K562 (cell line): Measurements from ENCODE around the gene FGFR4. TPM values are rescaled to one million over a fixed set of nuclear protein-coding genes. Genes with fewer than 3 reads are reported as not detected.

Experiments
- ATAC-seq: fragments of 200-7000 bp; cut with Tn5 transposase; 3 replicates; pipeline ENCODE4 v1.9.1; 2020; ENCODE audit warnings: moderate library complexity
- BruUV-seq: library from RNA; stranded (reverse); fragments of 400-500 nt; replicated peaks from 2 replicates; lab custom pipeline; 2021; lab: Mats Ljungman, UMichigan
- CTCF ChIA-PET: fragments of 300-600 bp; formaldehyde crosslinking; extraction: SDS; loops from one replicate; lab custom pipeline; 2021; ENCODE audit warnings: low intra/inter-chr PET ratio; lab: Yijun Ruan, JAX
- POLR2A ChIA-PET: fragments of 300-600, 350-650 bp; sonication (Branson Sonifier 250); formaldehyde crosslinking; extraction: SDS; loops from one replicate; lab custom pipeline; 2021; ENCODE audit warnings: antibody characterized with exemption, inconsistent platforms; lab: Yijun Ruan, JAX
- DNase-seq, 4 experiments: peaks; one replicate each; pipeline versions ENCODE4 v3.0.0 to v3.0.0-alpha.2; 2011 to 2018; ENCODE audit warnings: low spot score in 3 of 4, mixed read lengths in 3 of 4; ENCODE audit errors: extremely low read depth in 1 of 4
- FAIRE-seq: peaks from 2 replicates; lab custom pipeline; 2011; peaks lifted over from hg19 to GRCh38; lab: Jason Lieb, UNC
- H2AFZ ChIP-seq: 2 replicates; pipeline ENCODE4 v1.6.0; 2011; ENCODE audit warnings: low read depth, low read length, control low read depth, inconsistent platforms
- H3K27ac ChIP-seq: fragments of 200-600 bp; 3 replicates; pipeline ENCODE4 v1.8.0; 2011; ENCODE audit warnings: low read depth, mild to moderate bottlenecking, control low read depth, inconsistent platforms, low read length, moderate library complexity, mixed read lengths; ENCODE audit errors: extremely low read depth
- H3K27me3 ChIP-seq, 2 experiments: fragments of 300-600 bp in 1 of 2; 2 replicates in 1 of 2; 3 replicates in 1 of 2; pipeline versions ENCODE4 v1.6.0 to v1.8.0; 2011; ENCODE audit warnings: inconsistent platforms in 2 of 2, low read length in 2 of 2, mild to moderate bottlenecking in 1 of 2, mixed read lengths in 1 of 2, moderate library complexity in 1 of 2; ENCODE audit not compliant: control insufficient read depth in 2 of 2, insufficient read depth in 2 of 2
- H3K36me3 ChIP-seq: fragments of 300-600 bp; 3 replicates; pipeline ENCODE4 v1.8.0; 2011; ENCODE audit warnings: mild to moderate bottlenecking, low read length, inconsistent platforms; ENCODE audit not compliant: control insufficient read depth, insufficient read depth
- H3K4me1 ChIP-seq, 2 experiments: fragments of 200-600 bp in 1 of 2; replicated peaks in 1 of 2; 2 replicates in 1 of 2; 3 replicates in 1 of 2; pipeline versions ENCODE4 v1.5.1 to v1.8.0; 2011; ENCODE audit warnings: inconsistent platforms in 2 of 2, low read length in 2 of 2, mild to moderate bottlenecking in 1 of 2, mixed read lengths in 1 of 2, moderate library complexity in 1 of 2; ENCODE audit not compliant: control insufficient read depth in 2 of 2, insufficient read depth in 2 of 2
- H3K4me2 ChIP-seq: 2 replicates; pipeline ENCODE4 v1.6.1; 2011; ENCODE audit warnings: low read length, control low read depth, inconsistent platforms, mixed read lengths; ENCODE audit not compliant: insufficient read depth
- H3K4me3 ChIP-seq: fragments of 200-600 bp; sonication (generic), shearing (Covaris generic); 2 replicates; pipeline ENCODE4 v1.5.1; 2016; ENCODE audit warnings: control low read depth, inconsistent platforms
- H3K79me2 ChIP-seq: fragments of 200-600 bp; 3 replicates; pipeline ENCODE4 v1.8.0; 2011; ENCODE audit warnings: low read length, inconsistent platforms; ENCODE audit not compliant: control insufficient read depth, insufficient read depth
- H3K9ac ChIP-seq, 2 experiments: 2 replicates each; pipeline versions ENCODE4 v1.6.0 to v1.6.1; 2011; ENCODE audit warnings: low read depth in 2 of 2, low read length in 2 of 2, control low read depth in 1 of 2, inconsistent platforms in 1 of 2, mild to moderate bottlenecking in 1 of 2, mixed read lengths in 1 of 2; ENCODE audit not compliant: insufficient read depth in 1 of 2
- H3K9me1 ChIP-seq: one replicate; pipeline ENCODE4 v1.6.0; 2011; ENCODE audit warnings: inconsistent platforms, mild to moderate bottlenecking, low read length, moderate library complexity; ENCODE audit not compliant: control insufficient read depth, insufficient read depth
- H3K9me3 ChIP-seq: replicated peaks from 2 replicates; pipeline ENCODE4 v1.5.1; 2011; ENCODE audit warnings: low read depth, low read length, inconsistent platforms; ENCODE audit not compliant: control insufficient read depth, insufficient read depth
- H4K20me1 ChIP-seq: replicated peaks from 2 replicates; pipeline ENCODE4 v1.6.1; 2011; ENCODE audit warnings: low read length, inconsistent platforms, mixed read lengths; ENCODE audit not compliant: control insufficient read depth, insufficient read depth
- CEBPB ChIP-seq: fragments of 450-650 bp; IDR thresholded peaks from 2 replicates; pipeline ENCODE4 v1.6.1; 2016; ENCODE audit warnings: missing genetic modification characterization, missing compliant biosample characterization
- EP400 ChIP-seq: fragments of 450-650 bp; IDR thresholded peaks from 2 replicates; pipeline ENCODE4 v1.6.1; 2017; ENCODE audit warnings: antibody characterized with exemption, mild to moderate bottlenecking, moderate library complexity
- ZNF217 ChIP-seq: sonication (generic); formaldehyde crosslinking; IDR thresholded peaks from 2 replicates; pipeline ENCODE4 v1.8.0; 2022; ENCODE audit warnings: mild to moderate bottlenecking, missing genetic modification reagents
- ZNF695 ChIP-seq: fragments of 450-650 bp; formaldehyde crosslinking; IDR thresholded peaks from 2 replicates; pipeline ENCODE4 v1.4.0; 2020; ENCODE audit warnings: mild to moderate bottlenecking, moderate library complexity
- WGBS: fragments of 100-300 bp; shearing (Covaris generic); methylation state at CpG from one replicate; pipeline ENCODE4 v1.1.6; 2016; ENCODE audit warnings: low coverage, mixed read lengths; ENCODE audit not compliant: insufficient coverage; ENCODE audit errors: missing lambda C conversion rate; 5-methylcytosine and 5-hydroxymethylcytosine counted together
- in situ Hi-C: fragments of 300-500 bp; cut with MboI; formaldehyde crosslinking; loops from 4 replicates; pipeline ENCODE4 v1.15.0; 2018; ENCODE audit warnings: inconsistent platforms, mixed read lengths
- intact Hi-C: fragments of 100-400 bp; cut with micrococcal nuclease; formaldehyde crosslinking; loops from 2 replicates; pipeline ENCODE4 v1.14.2; 2022
- polyA plus RNA-seq, 8 experiments: library from polyadenylated mRNA; depleted of rRNA in 4 of 8; stranded (reverse) in 5 of 8; unstranded in 3 of 8; fragments of >200 nt; fragmentation: Nextera tagmentation in 2 of 8; fragmentation: Illumina TruSeq in 1 of 8; extraction: Ambion mirVana in 2 of 8; extraction: Trizol in 1 of 8; gene quantifications; 2 replicates each; pipeline versions ENCODE4 v1.2.1 to v1.2.3, GENCODE V29; 2011 to 2014; ENCODE audit warnings: inconsistent platforms in 1 of 8, missing spikeins in 1 of 8
- total RNA-seq, 7 experiments: library from RNA; depleted of rRNA in 6 of 7; stranded (reverse); fragments of >200 nt in 6 of 7; fragmentation: Illumina TruSeq in 2 of 7; extraction: Trizol in 2 of 7; gene quantifications; 2 replicates each; pipeline versions ENCODE4 v1.2.1 to v1.2.3, GENCODE V29; 2011 to 2021; ENCODE audit warnings: low replicate concordance in 1 of 7
- TF ChIP-seq, protein P1 (sequence below): sonication (generic); formaldehyde crosslinking; IDR thresholded peaks from 2 replicates; pipeline ENCODE4 v1.8.0; 2023; ENCODE audit warnings: missing genetic modification reagents, mild to moderate bottlenecking, borderline replicate concordance
- TF ChIP-seq, protein P2 (sequence below): fragments of 250-450 bp; sonication (Bioruptor Pico); IDR thresholded peaks from 2 replicates; pipeline ENCODE4 v1.4.0; 2020
- TF ChIP-seq, protein P3 (sequence below): fragments of 450-650 bp; IDR thresholded peaks from 2 replicates; pipeline ENCODE4 v1.6.1; 2018; ENCODE audit not compliant: partially characterized antibody

Gene FGFR4
- total and polyA plus RNA-seq, 9 of the 15 experiments (the other 6 are each of a cell fraction or from before 2014, with no cell fraction given): 0.76 to 35.4 (median 7.5) TPM

DNA sequence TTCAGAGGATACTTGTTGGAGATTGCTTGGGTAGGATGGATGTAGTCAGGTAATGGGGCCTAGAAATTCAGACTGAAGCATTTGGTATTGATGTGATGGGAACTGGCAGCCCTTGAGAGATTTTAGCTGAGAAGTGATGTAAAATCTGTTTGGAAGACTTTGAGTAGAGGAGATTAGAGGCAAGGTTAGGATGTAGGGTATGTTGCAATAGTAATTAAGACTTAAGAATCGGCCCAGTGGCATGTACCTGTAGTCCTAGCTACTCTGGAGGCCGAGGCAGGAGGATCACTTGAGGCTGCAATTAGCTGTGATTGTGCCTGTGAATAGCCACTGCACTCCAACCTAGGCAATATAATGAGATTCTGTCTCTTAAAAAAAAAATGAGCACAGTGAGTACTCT lies 53.6 kb downstream of the FGFR4 start:
- CTCF ChIA-PET: no interaction called here
- TF ChIP-seq, protein P1, sequence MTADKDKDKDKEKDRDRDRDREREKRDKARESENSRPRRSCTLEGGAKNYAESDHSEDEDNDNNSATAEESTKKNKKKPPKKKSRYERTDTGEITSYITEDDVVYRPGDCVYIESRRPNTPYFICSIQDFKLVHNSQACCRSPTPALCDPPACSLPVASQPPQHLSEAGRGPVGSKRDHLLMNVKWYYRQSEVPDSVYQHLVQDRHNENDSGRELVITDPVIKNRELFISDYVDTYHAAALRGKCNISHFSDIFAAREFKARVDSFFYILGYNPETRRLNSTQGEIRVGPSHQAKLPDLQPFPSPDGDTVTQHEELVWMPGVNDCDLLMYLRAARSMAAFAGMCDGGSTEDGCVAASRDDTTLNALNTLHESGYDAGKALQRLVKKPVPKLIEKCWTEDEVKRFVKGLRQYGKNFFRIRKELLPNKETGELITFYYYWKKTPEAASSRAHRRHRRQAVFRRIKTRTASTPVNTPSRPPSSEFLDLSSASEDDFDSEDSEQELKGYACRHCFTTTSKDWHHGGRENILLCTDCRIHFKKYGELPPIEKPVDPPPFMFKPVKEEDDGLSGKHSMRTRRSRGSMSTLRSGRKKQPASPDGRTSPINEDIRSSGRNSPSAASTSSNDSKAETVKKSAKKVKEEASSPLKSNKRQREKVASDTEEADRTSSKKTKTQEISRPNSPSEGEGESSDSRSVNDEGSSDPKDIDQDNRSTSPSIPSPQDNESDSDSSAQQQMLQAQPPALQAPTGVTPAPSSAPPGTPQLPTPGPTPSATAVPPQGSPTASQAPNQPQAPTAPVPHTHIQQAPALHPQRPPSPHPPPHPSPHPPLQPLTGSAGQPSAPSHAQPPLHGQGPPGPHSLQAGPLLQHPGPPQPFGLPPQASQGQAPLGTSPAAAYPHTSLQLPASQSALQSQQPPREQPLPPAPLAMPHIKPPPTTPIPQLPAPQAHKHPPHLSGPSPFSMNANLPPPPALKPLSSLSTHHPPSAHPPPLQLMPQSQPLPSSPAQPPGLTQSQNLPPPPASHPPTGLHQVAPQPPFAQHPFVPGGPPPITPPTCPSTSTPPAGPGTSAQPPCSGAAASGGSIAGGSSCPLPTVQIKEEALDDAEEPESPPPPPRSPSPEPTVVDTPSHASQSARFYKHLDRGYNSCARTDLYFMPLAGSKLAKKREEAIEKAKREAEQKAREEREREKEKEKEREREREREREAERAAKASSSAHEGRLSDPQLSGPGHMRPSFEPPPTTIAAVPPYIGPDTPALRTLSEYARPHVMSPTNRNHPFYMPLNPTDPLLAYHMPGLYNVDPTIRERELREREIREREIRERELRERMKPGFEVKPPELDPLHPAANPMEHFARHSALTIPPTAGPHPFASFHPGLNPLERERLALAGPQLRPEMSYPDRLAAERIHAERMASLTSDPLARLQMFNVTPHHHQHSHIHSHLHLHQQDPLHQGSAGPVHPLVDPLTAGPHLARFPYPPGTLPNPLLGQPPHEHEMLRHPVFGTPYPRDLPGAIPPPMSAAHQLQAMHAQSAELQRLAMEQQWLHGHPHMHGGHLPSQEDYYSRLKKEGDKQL (CRISPR knock-in tag): no peak
- TF ChIP-seq CEBPB (tag) (peak; percentile 51), EP400 (no peak), ZNF695 (no peak), ZNF217 (no peak)
- TF ChIP-seq, protein P2, sequence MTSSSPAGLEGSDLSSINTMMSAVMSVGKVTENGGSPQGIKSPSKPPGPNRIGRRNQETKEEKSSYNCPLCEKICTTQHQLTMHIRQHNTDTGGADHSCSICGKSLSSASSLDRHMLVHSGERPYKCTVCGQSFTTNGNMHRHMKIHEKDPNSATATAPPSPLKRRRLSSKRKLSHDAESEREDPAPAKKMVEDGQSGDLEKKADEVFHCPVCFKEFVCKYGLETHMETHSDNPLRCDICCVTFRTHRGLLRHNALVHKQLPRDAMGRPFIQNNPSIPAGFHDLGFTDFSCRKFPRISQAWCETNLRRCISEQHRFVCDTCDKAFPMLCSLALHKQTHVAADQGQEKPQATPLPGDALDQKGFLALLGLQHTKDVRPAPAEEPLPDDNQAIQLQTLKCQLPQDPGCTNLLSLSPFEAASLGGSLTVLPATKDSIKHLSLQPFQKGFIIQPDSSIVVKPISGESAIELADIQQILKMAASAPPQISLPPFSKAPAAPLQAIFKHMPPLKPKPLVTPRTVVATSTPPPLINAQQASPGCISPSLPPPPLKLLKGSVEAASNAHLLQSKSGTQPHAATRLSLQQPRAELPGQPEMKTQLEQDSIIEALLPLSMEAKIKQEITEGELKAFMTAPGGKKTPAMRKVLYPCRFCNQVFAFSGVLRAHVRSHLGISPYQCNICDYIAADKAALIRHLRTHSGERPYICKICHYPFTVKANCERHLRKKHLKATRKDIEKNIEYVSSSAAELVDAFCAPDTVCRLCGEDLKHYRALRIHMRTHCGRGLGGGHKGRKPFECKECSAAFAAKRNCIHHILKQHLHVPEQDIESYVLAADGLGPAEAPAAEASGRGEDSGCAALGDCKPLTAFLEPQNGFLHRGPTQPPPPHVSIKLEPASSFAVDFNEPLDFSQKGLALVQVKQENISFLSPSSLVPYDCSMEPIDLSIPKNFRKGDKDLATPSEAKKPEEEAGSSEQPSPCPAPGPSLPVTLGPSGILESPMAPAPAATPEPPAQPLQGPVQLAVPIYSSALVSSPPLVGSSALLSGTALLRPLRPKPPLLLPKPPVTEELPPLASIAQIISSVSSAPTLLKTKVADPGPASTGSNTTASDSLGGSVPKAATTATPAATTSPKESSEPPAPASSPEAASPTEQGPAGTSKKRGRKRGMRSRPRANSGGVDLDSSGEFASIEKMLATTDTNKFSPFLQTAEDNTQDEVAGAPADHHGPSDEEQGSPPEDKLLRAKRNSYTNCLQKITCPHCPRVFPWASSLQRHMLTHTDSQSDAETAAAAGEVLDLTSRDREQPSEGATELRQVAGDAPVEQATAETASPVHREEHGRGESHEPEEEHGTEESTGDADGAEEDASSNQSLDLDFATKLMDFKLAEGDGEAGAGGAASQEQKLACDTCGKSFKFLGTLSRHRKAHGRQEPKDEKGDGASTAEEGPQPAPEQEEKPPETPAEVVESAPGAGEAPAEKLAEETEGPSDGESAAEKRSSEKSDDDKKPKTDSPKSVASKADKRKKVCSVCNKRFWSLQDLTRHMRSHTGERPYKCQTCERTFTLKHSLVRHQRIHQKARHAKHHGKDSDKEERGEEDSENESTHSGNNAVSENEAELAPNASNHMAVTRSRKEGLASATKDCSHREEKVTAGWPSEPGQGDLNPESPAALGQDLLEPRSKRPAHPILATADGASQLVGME (CRISPR knock-in tag): no peak
- TF ChIP-seq, protein P3, sequence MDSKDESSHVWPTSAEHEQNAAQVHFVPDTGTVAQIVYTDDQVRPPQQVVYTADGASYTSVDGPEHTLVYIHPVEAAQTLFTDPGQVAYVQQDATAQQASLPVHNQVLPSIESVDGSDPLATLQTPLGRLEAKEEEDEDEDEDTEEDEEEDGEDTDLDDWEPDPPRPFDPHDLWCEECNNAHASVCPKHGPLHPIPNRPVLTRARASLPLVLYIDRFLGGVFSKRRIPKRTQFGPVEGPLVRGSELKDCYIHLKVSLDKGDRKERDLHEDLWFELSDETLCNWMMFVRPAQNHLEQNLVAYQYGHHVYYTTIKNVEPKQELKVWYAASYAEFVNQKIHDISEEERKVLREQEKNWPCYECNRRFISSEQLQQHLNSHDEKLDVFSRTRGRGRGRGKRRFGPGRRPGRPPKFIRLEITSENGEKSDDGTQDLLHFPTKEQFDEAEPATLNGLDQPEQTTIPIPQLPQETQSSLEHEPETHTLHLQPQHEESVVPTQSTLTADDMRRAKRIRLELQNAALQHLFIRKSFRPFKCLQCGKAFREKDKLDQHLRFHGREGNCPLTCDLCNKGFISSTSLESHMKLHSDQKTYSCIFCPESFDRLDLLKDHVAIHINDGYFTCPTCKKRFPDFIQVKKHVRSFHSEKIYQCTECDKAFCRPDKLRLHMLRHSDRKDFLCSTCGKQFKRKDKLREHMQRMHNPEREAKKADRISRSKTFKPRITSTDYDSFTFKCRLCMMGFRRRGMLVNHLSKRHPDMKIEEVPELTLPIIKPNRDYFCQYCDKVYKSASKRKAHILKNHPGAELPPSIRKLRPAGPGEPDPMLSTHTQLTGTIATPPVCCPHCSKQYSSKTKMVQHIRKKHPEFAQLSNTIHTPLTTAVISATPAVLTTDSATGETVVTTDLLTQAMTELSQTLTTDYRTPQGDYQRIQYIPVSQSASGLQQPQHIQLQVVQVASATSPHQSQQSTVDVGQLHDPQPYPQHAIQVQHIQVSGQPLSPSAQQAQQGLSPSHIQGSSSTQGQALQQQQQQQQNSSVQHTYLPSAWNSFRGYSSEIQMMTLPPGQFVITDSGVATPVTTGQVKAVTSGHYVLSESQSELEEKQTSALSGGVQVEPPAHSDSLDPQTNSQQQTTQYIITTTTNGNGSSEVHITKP: no peak

More for the DNA sequence above, 53.6 kb downstream of the FGFR4 start:
- Histone ChIP-seq H4K20me1 (0 out of 2 replicates have a peak, but pooled peaks cover 3% of the 10 kb centered on the region), H3K9me3 (no peaks in the 10 kb centered on the region), H3K79me2 (peaks cover 90% of the 10 kb centered on the region), H3K4me3 (no peak overlapping the region), H3K36me3 (peaks cover 84% of the 10 kb centered on the region), H3K9me1 (no peaks in the 10 kb centered on the region), H3K4me2 (no peak overlapping the region), H2AFZ (no peak overlapping the region), H3K9ac (no peak overlapping the region), H3K4me1 (peaks cover 0 to 15% of the 10 kb centered on the region in 2 experiments; a peak in 4 of 5 replicates), H3K27ac (no peak overlapping the region), H3K27me3 (no peaks in the 10 kb centered on the region)
- POLR2A ChIA-PET: interaction anchor here (0.9 kb wide), 1 partner anchor 11 kb away, joined by 3 read pairs; no protein-coding TSS in a partner anchor
- BruUV-seq: TSS peak; percentile 6
- no peak for FAIRE-seq
- intact Hi-C loops (no loop called here), in situ Hi-C loops (no loop called here)
- DNase-seq: no peak
- 90% methylated on average over 2 of the region's 2 CpGs for WGBS
- ATAC-seq: no peak
